Measurements from ENCODE around the gene AGAP2. TPM values are rescaled to one million over a fixed set of nuclear protein-coding genes. Genes with fewer than 3 reads are reported as not detected.

Gene AGAP2
- total and polyA plus RNA-seq, 2 of the 8 experiments (the other 6 are each of a cell fraction or from before 2014, with no cell fraction given), result 1.5 TPM

- H3K4me2 ChIP-seq (ENCODE audit: insufficient read depth in 1 of 2, low read depth in 2 of 2, low read length in 2 of 2), result peak overlapping the region; percentile 52 to 95
- H3K79me1 ChIP-seq (ENCODE audit: low read depth, low read length), result no peaks in the 10 kb centered on the region
- H2BK20ac ChIP-seq (ENCODE audit: low read length), result no peak overlapping the region
- no peak overlapping the region for H3K14ac ChIP-seq (ENCODE audit: insufficient read length)
- POLR2A ChIA-PET (ENCODE audit: partially characterized antibody), result interaction anchor here (0.5 to 7.4 kb wide), 11 partner anchors 11 to 152 kb away, joined by 3 to 59 read pairs (median 4); partner anchors contain the start of genes AGAP2, B4GALNT1 and TSPAN31
- H2BK120ac ChIP-seq (replicated peaks; ENCODE audit: low read depth, low read length), result no peak overlapping the region
- no peak overlapping the region for H2BK15ac ChIP-seq (ENCODE audit: low read length)
- no peak overlapping the region for H3K56ac ChIP-seq (replicated peaks; ENCODE audit: insufficient read length, low read depth, low read length)
- H3K36me3 ChIP-seq (ENCODE audit: control insufficient read depth in 2 of 4, insufficient read depth in 4 of 4, low read length in 3 of 4), result no peaks in the 10 kb centered on the region
- peak overlapping the region; percentile 63 for H4K91ac ChIP-seq (replicated peaks; ENCODE audit: insufficient read length, low read length)
- no peak overlapping the region for H2AK5ac ChIP-seq (ENCODE audit: low read depth, low read length)
- no peak for FAIRE-seq
- H4K5ac ChIP-seq (ENCODE audit: insufficient read length, low read depth, low read length), result no peak overlapping the region
- H3K9ac ChIP-seq (replicated peaks in 1 of 4; ENCODE audit: extremely low read depth in 1 of 4, low read depth in 3 of 4, low read length in 3 of 4), result no peak overlapping the region
- no peak overlapping the region for H2AFZ ChIP-seq (ENCODE audit: low read length)
- H3K23me2 ChIP-seq (ENCODE audit: low read depth, low read length), result peaks cover 12% of the 10 kb centered on the region; the same call in 1 of the 2 replicates
- no peak overlapping the region for H4K8ac ChIP-seq (ENCODE audit: extremely low read depth, insufficient read depth, low read length)
- CTCF ChIA-PET (ENCODE audit: partially characterized antibody), result interaction anchor here (0.6 to 11.7 kb wide), 33 partner anchors 10 to 654 kb away, joined by 3 to 149 read pairs (median 4); partner anchors contain the start of genes AGAP2, B4GALNT1, OS9 and TSPAN31
- 4% methylated on average over 73 of the region's 79 CpGs; no CpG with 5 or more reads in 1 of the 2 experiments for WGBS, 2 experiments (ENCODE audit: extremely low coverage in 1 of 2, insufficient coverage in 1 of 2, insufficient read length in 1 of 2, insufficient replicate concordance in 2 of 2, low coverage in 1 of 2, low lambda C conversion rate in 2 of 2, missing lambda C conversion rate in 1 of 2)
- H3K4me3 ChIP-seq (ENCODE audit: extremely low read depth in 1 of 4, insufficient read depth in 2 of 4, low read depth in 3 of 4, low read length in 4 of 4), result peak overlapping the region; percentile 51 to 82 (median 65)
- H3K27me3 ChIP-seq (replicated peaks in 1 of 4; ENCODE audit: control insufficient read depth in 3 of 4, extremely low read depth in 1 of 4, insufficient read depth in 3 of 4, low read length in 3 of 4), result peaks cover 19 to 70% (median 50%) of the 10 kb centered on the region in 4 experiments
- peak overlapping the region; percentile 75; the same call in 1 of the 2 replicates for H2BK12ac ChIP-seq (ENCODE audit: low read depth, low read length)
- H3K79me2 ChIP-seq (ENCODE audit: control insufficient read depth in 1 of 2, insufficient read depth in 2 of 2, low read length in 2 of 2), result no peaks in the 10 kb centered on the region
- H3K23ac ChIP-seq (ENCODE audit: insufficient read length), result no peak overlapping the region
- peaks cover 0 to 20% (median 13%) of the 10 kb centered on the region in 4 experiments; a peak in 5 of 7 replicates for H3K4me1 ChIP-seq (replicated peaks in 1 of 4; ENCODE audit: control insufficient read depth in 3 of 4, insufficient read depth in 4 of 4, low read length in 3 of 4)
- no peak overlapping the region for H3K4ac ChIP-seq (replicated peaks; ENCODE audit: insufficient read length, low read depth, low read length)
- H3K18ac ChIP-seq (ENCODE audit: extremely low read depth, low read length), result no peak overlapping the region
- no peak overlapping the region for H3K27ac ChIP-seq (ENCODE audit: low read depth, low read length)
- H3K9me3 ChIP-seq (ENCODE audit: insufficient read depth in 2 of 2, low read depth in 1 of 2, low read length in 1 of 2), result no peaks in the 10 kb centered on the region
- peaks cover 2 to 7% of the 10 kb centered on the region in 2 experiments for H4K20me1 ChIP-seq (replicated peaks in 1 of 2; ENCODE audit: control insufficient read depth in 1 of 2, insufficient read depth in 2 of 2, low read length in 2 of 2)
- no peak overlapping the region; the same call in 1 of the 2 replicates for H2BK5ac ChIP-seq (ENCODE audit: low read depth, low read length)
- DNase-seq (ENCODE audit: low read depth in 1 of 2, low spot score in 2 of 2), result peak; percentile 65 to 95
- TF ChIP-seq TBP (IDR thresholded peaks at IDR 0.05; ENCODE audit: low read depth, low read length) (0 out of 2 replicates have a peak, but pooled peaks have one; percentile 11), CEBPB (IDR thresholded peaks at IDR 0.05; ENCODE audit: low read depth, low read length) (no peak), YY1 (IDR thresholded peaks at IDR 0.05; ENCODE audit: low read depth, low read length) (peak; percentile 53; the same call in 1 of the 2 replicates), POU5F1 (IDR thresholded peaks at IDR 0.05; ENCODE audit: low read depth, low read length) (no peak), SP4 (IDR thresholded peaks at IDR 0.05; ENCODE audit: low read length) (no peak), SP1 (IDR thresholded peaks at IDR 0.05; ENCODE audit: low read depth, low read length) (no peak), KDM4A (IDR thresholded peaks at IDR 0.05; ENCODE audit: low read depth, low read length, severe bottlenecking) (peak; percentile 88), EGR1 (IDR thresholded peaks at IDR 0.05; ENCODE audit: borderline replicate concordance, low read depth, low read length) (no peak), CTBP2 (IDR thresholded peaks at IDR 0.05; ENCODE audit: borderline replicate concordance, insufficient read depth, insufficient read length, low read length) (no peak), HDAC6 (IDR thresholded peaks at IDR 0.05; ENCODE audit: low read depth, low read length) (no peak), SIN3A (conservative IDR thresholded peaks at IDR 0.05 in 1 of 2, IDR thresholded peaks at IDR 0.05 in 1 of 2; ENCODE audit: low read depth in 1 of 2, low read length in 2 of 2) (peak; percentile 42 to 82; a peak in 1 of 4 replicates), ASH2L (IDR thresholded peaks at IDR 0.05; ENCODE audit: low read length) (peak; percentile 39)
These were observed 12.2 kb downstream of the AGAP2 start for GRCh38 chr12:57726151-57726883.
